Eye (tissue), 1 donor: Measurements from ENCODE around the gene PLA2G6.

Experiments
- DNase-seq: peaks from one replicate; pipeline ENCODE4 v3.0.0-alpha.2; 2015

The PLA2G6 gene

GRCh38 chr22:38107692-38108515, 73.7 kb downstream of the PLA2G6 start:
- DNase-seq = no peak

DNA sequence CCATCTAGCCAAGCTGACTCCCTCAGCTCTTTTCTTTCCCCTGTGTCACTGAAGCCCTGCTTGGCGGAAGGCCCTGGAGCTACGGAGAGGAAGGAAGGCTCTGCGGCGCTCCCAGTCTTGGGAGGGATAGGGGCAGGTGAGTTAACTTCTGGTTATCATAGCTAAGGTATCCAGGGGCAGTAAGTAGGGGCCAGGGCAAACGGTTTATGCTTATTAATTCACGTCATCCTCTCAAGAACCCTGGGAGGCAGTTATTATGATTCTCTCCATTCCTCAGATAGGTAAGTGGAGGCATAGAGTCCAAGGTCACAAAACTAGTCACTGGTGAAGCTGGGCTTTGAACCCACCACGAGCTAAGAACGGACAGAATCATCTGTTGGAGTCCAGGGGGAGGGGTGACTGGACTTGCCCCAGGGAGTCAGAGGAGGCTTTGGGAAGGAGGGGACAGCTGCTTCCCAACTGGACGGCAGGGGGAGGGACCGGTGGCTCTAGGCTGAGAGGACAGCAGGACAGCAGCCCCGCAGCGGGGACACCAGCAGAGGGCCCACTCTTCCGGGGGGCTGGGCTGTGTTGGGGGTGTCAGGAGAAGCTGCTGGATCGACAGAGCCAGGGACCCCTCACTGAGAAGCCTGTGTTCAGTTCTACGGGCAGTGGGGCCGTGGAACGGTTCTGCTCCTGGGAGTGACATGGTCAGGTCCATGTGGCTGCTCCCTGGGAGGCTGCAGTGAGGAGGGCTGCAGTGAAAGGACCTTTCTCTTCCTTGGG, 74.6 kb downstream of the PLA2G6 start:
- no peak for DNase-seq

- DNase-seq = no peak
These were observed 77.5 kb downstream of the PLA2G6 start for GRCh38 chr22:38104084-38104483.

GRCh38 chr22:38103641-38104040, 78.0 kb downstream of the PLA2G6 start:
- no peak for DNase-seq

DNA sequence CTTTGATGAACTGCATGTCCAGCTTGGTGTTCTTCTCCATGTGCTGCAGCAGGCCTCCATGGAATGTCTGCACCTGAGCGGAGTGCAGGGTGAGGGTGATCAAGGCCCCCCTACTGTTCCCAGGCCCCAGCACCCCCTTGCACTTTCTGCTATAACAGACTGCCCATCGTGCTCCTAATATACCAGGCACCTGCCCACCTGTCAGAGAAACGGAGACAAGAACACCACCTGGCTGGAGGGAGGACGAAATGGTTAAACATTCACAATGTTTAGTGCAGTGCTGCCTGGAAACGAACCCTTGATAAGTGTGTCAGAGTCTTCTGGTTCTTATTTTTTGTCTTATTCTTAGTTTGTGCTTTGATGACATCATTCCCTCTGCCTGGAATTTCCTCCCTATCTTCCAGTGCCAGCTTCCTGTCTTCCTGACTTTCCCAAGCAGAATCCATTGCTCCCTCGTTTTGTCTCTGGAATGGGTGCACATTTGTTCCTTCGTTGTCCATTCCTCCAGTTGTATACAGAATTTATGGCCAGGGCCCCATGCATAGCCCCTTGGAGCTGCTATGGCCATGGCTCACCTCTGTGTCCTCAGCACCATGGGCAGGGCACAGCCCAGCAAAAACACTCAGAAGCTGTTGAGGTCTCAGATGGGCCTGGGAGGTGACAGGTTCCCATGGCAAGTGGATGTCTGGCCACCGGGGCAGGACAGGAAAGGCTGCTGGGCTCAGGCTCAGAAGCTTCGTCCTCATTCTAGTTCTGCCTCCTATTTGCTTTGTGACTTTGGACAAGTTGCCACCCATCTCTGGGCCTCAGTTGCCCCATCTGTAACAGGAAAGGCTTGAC, 83.0 kb downstream of the PLA2G6 start:
- no peak for DNase-seq

DNA sequence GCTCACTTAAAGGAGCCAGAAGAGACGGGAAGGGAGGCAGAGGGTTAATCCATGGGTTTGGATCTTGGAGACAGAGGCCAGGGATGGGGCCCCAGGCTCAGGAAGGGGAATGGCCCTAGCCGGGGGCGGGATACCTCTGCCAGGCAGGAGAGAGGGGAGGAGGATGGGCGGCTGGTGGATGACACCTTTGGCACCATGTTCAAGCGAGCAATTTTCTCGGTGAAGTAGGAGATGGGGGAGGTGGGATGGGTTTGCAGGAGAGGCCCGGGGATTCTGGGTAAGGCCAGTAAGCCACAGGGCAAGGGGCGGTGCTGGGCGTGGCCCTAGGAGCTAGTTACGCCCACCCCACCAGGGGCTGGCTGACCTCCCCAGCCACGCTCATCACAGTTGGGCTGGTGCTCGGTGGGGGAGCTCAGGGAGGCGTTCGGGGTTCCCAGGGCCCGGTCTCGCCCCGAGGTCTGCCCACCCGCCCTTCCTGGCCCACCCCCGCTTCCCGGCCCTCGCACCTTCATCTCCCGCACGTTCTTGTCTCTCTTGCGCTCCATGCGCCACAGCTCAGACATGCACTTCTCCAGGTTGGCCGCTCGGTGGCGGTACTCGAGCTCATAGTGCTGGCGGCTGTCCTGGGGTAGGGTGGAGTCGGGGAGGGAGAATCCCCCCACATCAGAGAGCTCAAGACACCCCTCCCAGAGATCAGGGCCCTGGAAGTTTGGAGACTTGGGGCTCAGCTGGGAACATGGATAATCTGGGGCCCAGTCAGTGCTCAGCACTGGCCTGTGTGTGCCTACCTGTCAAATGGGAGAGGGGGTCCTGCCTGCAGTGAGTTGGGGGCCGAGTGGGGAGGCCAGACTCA, 83.8 kb downstream of the PLA2G6 start:
- DNase-seq = peak; percentile 70

- peak; percentile 45 for DNase-seq
These were observed 84.6 kb downstream of the PLA2G6 start for GRCh38 chr22:38097058-38097457.

GRCh38 chr22:38089474-38089851, 92.2 kb downstream of the PLA2G6 start:
- no peak for DNase-seq

GRCh38 chr22:38088629-38089473, 92.8 kb downstream of the PLA2G6 start:
- DNase-seq = no peak

DNA sequence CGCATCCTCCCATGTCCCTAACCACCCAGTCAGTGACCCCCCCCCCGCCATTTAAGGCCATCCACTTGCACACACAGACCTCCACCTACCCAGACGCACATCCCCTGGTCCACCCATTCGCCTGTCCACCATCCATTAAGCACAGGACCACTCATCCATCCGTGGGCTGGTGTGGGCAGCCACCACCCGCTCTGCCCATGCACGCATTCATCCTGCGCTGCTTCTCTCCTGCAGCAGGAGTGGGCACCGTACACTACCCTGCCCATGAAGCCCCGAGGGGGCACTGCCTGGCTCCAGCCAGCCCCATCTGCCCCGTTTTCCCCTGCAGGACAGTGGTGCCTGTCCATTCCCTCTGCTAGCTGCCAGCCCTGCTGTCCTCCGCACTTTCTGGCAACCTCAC, 93.8 kb downstream of the PLA2G6 start:
- DNase-seq = no peak

DNA sequence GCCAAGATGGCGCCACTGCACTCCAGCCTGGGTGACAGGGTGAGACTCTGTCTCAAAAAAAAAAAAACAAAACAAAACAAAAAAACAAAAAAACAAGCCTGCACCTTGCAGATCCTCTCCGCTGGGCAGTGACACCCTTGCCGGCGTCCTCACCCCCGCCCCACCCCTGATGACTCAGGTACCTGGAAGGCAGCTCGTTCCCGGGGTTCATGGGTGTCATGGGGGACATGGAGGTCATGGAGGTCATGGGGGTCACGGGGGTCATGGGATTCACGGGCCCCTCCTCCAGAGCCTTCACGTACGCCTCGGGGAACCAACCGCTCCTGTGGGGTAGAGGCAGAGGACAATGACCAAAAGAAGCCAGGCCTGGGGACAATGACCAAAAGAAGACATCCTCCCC, 94.7 kb downstream of the PLA2G6 start:
- no peak for DNase-seq

DNA sequence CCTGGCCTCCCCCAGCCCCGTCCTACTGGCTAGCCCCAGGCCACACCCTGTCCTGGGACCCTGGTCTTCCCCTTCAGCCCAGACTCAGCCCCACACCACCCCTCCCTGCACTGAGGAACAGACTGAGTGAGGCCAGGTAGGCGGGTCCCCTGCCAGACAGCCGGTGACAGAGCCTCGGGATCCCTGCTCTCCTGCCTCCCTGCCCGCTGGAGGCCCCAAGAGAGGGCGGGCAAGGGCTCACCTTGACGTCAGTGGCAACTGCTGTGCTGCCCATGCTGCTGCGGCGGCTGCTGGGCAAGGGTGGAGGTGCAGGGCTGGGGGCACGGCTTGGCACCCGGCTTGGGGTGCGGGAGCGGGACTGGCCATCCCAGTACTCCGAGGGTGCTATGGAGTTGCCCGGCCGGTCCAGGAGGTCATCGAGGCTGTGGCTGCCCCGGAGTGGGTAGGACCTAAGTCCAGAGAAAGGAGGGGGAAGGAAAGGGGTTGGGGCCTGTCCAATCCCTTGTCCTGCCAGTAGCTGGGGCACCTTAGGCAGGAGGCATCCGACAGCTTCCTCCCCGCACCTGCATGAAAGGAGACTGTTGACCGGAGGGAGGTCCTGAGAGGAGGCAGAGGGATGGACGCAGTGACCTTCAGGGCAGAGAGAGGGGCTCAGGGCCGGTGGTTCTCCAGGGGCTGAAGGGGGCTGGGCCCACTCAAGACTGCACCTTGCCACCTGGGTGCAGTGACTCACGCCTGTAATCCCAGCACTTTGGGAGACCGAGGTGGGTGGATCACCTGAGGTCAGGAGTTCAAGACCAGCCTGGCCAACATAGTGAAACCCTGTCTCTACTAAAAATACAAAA, 95.4 kb downstream of the PLA2G6 start:
- no peak for DNase-seq

GRCh38 chr22:38085501-38085900, 96.1 kb downstream of the PLA2G6 start:
- DNase-seq = no peak

DNA sequence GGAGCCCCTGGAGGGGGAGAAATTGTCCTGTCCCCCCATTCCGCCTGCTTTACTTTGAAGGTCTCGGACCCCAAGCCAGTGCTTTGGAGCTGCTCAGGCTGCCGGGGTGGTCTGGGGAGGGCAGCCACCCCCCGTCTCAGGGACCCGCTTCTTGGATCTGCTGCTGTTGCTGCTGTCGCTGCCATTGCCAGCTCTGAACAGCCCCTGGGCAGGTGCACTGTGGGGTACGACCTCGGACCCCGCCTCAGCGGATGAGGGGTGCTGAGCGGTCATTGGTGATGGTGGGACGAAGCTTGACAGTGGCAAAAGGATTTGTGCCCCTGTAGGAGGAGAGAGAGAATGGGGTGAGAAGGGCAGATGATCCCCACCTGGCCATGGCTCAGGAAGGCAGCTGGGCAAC, 96.6 kb downstream of the PLA2G6 start:
- no peak for DNase-seq

- peak; percentile 63 for DNase-seq
These were observed 97.5 kb downstream of the PLA2G6 start, which contains the start of gene SLC16A8 for GRCh38 chr22:38083931-38084631. SLC16A8 (minus strand) TSS chr22:38084184; CDS start chr22:38082873, 1,311 bp downstream.

- DNase-seq = no peak
These were observed 98.5 kb downstream of the PLA2G6 start for GRCh38 chr22:38082986-38083710.

- no peak for DNase-seq
These were observed 99.4 kb downstream of the PLA2G6 start for GRCh38 chr22:38081941-38082828.

DNA sequence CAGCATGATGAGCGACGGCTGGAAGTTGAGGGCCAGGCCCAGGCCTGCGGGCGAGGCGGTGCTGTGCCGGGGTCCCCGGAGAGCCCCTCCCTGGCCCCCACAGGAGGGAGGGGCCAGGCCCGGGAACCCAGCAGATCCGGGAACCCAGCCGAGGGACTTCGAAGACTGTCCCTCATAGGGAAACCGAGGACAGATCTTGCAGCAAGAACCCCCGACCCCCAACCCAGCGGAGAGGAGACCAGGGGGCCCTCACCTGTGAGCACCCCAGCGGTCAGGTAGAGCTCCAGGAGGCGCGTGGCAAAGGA, 100.0 kb downstream of the PLA2G6 start:
- no peak for DNase-seq
